Measurements from ENCODE around the gene JAGN1.

The JAGN1 gene

GRCh38 chr3:9888540-9888939 lies 1.9 kb upstream of the JAGN1 start:
- H3K27ac ChIP-seq (ENCODE audit: low read depth, low read length): no peak overlapping the region
- no peak overlapping the region for H3K4me3 ChIP-seq (ENCODE audit: low read length)
- H3K9me3 ChIP-seq (ENCODE audit: control insufficient read depth, insufficient read depth, low read length): no peaks in the 10 kb centered on the region
- H4K20me1 ChIP-seq (ENCODE audit: control insufficient read depth, insufficient read depth, low read depth, low read length): peaks cover 10% of the 10 kb centered on the region; the same call in 1 of the 2 replicates
- peaks cover 18% of the 10 kb centered on the region for H3K4me1 ChIP-seq (ENCODE audit: control insufficient read depth, low read length)
- H3K27me3 ChIP-seq (ENCODE audit: control insufficient read depth, low read length): no peaks in the 10 kb centered on the region
- TF ChIP-seq CTCF (IDR thresholded peaks at IDR 0.05; ENCODE audit: low read depth, low read length, poor library complexity, severe bottlenecking): no peak
- no peak for TF ChIP-seq EZH2phosphoT487 (IDR thresholded peaks at IDR 0.05; ENCODE audit: borderline replicate concordance, low read length)
- H3K79me2 ChIP-seq (ENCODE audit: control insufficient read depth, low read length): peaks cover 32% of the 10 kb centered on the region
- no peak overlapping the region for H3K4me2 ChIP-seq (ENCODE audit: low read length)
- no peaks in the 10 kb centered on the region for H3K9me2 ChIP-seq (replicated peaks; ENCODE audit: control insufficient read depth, low read length)
- 0 out of 2 replicates have a peak, but pooled peaks cover 4% of the 10 kb centered on the region for H3F3A ChIP-seq (ENCODE audit: control insufficient read depth, insufficient read depth)
- H3K36me3 ChIP-seq (ENCODE audit: control insufficient read depth, low read length): peaks cover 29% of the 10 kb centered on the region

GRCh38 chr3:9889405-9889804 lies 1.0 kb upstream of the JAGN1 start:
- Histone ChIP-seq H3K36me3 (ENCODE audit: control insufficient read depth, low read length) (peaks cover 38% of the 10 kb centered on the region), H3K79me2 (ENCODE audit: control insufficient read depth, low read length) (peaks cover 40% of the 10 kb centered on the region), H3K4me3 (ENCODE audit: low read length) (no peak overlapping the region), H3K4me1 (ENCODE audit: control insufficient read depth, low read length) (peaks cover 25% of the 10 kb centered on the region), H3K9me3 (ENCODE audit: control insufficient read depth, insufficient read depth, low read length) (no peaks in the 10 kb centered on the region), H3K27ac (ENCODE audit: low read depth, low read length) (no peak overlapping the region), H3K4me2 (ENCODE audit: low read length) (no peak overlapping the region), H3K27me3 (ENCODE audit: control insufficient read depth, low read length) (no peaks in the 10 kb centered on the region), H4K20me1 (ENCODE audit: control insufficient read depth, insufficient read depth, low read depth, low read length) (peaks cover 13% of the 10 kb centered on the region; the same call in 1 of the 2 replicates), H3F3A (ENCODE audit: control insufficient read depth, insufficient read depth) (peaks cover 9% of the 10 kb centered on the region; the same call in 1 of the 2 replicates), H3K9me2 (replicated peaks; ENCODE audit: control insufficient read depth, low read length) (no peaks in the 10 kb centered on the region)
- TF ChIP-seq EZH2phosphoT487 (IDR thresholded peaks at IDR 0.05; ENCODE audit: borderline replicate concordance, low read length) (no peak), CTCF (IDR thresholded peaks at IDR 0.05; ENCODE audit: low read depth, low read length, poor library complexity, severe bottlenecking) (no peak)

GRCh38 chr3:9891072-9891622 lies 737 bp downstream of the JAGN1 start:
- Histone ChIP-seq H3F3A (ENCODE audit: control insufficient read depth, insufficient read depth) (peaks cover 12% of the 10 kb centered on the region; the same call in 1 of the 2 replicates), H4K20me1 (ENCODE audit: control insufficient read depth, insufficient read depth, low read depth, low read length) (peaks cover 13% of the 10 kb centered on the region; the same call in 1 of the 2 replicates), H3K9me3 (ENCODE audit: control insufficient read depth, insufficient read depth, low read length) (no peaks in the 10 kb centered on the region), H3K27me3 (ENCODE audit: control insufficient read depth, low read length) (no peaks in the 10 kb centered on the region), H3K4me1 (ENCODE audit: control insufficient read depth, low read length) (peaks cover 30% of the 10 kb centered on the region), H3K36me3 (ENCODE audit: control insufficient read depth, low read length) (peaks cover 47% of the 10 kb centered on the region), H3K4me3 (ENCODE audit: low read length) (peak overlapping the region; percentile 95), H3K9me2 (replicated peaks; ENCODE audit: control insufficient read depth, low read length) (no peaks in the 10 kb centered on the region), H3K27ac (ENCODE audit: low read depth, low read length) (peak overlapping the region; percentile 52), H3K4me2 (ENCODE audit: low read length) (peak overlapping the region; percentile 88), H3K79me2 (ENCODE audit: control insufficient read depth, low read length) (peaks cover 44% of the 10 kb centered on the region)
- TF ChIP-seq CTCF (IDR thresholded peaks at IDR 0.05; ENCODE audit: low read depth, low read length, poor library complexity, severe bottlenecking) (no peak), EZH2phosphoT487 (IDR thresholded peaks at IDR 0.05; ENCODE audit: borderline replicate concordance, low read length) (no peak)
